Stimulated activated CD8-positive, alpha-beta memory T cell treated with anti-CD3 and anti-CD28 coated beads, Interleukin-15, amount 100 ng/mL, for 1 hour (primary cell): ENCODE measurements around the gene OSCAR.

Source experiments
- DNase-seq: peaks from one replicate; pipeline ENCODE4 v3.0.0-alpha.2; 2020; ENCODE audit warnings: low read depth

OSCAR gene

DNA sequence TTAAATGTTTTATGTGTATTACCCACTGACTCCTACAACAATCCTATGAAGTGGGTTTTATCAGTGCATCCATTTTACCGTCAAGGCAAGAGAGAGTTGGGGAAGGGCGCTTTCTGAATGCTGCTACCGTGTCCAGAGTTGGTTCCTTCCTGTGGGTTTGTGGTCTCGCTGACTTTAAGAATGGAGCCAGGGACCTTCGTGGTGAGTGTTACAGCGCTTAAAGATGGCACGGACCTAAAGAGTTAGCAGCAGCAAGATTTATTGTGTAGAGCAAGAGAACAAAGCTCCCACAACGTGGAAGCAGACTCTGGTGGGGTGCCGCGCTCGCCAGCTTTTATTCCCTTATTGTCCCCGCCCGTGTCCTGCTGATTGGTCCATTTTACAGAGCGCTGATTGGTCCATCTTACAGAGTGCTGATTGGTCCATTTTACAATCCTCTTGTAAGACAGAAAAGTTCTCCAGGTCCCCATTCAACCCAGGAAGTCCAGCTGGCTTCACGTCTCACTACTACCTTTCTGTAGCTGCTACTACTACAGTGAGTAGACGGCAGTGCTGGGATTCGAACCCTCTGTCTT, 6.1 kb downstream of the OSCAR start:
- DNase-seq, result no peak

- DNase-seq, result no peak
Observed at GRCh38 chr19:54084410-54084809, 16.2 kb downstream of the OSCAR start.

GRCh38 chr19:54081032-54081431, 19.6 kb downstream of the OSCAR start, which contains the start of gene TARM1:
TSS of gene TARM1 (minus strand) at chr19:54081365. CDS start at chr19:54081340, 25 bp downstream.
- DNase-seq, result no peak

DNA sequence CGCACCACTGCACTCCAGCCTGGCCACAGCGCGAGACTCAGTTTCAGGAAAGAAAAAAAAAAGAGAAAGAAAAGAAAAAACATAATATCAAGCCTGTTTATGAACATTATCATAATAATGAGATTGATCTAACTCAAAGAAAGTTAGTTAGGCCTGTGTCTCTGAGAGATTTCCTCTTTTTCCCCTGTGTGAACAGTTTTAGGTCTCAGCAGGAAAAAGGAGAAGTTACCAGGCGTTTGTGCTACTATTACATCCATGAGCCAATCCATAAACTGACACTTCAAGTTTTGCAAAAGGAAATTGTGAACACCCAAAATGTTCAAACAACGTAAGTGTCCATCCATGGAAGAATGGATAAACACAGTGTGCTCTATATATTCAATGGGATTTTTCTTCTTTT, 23.3 kb downstream of the OSCAR start:
- no peak for DNase-seq

DNA sequence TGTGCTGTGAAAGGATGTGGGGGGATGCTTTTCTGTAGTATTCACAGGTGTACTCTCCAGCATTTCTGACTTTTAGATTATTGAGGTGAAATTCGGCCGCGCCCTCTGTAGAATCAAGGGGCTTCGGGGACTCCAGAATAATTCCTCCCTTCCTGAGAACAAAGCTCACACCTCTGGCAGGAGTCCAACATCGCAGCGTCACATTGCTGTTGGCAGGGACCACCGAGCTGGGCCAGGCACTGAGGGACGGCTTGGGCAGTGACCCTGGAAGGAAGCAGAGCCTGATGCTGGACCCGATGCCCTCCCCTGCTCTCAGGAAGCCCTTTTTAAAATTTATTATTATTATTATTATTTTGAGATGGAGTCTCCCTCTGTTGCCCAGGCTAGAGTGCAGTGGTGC, 25.8 kb downstream of the OSCAR start:
- DNase-seq, result no peak

DNA sequence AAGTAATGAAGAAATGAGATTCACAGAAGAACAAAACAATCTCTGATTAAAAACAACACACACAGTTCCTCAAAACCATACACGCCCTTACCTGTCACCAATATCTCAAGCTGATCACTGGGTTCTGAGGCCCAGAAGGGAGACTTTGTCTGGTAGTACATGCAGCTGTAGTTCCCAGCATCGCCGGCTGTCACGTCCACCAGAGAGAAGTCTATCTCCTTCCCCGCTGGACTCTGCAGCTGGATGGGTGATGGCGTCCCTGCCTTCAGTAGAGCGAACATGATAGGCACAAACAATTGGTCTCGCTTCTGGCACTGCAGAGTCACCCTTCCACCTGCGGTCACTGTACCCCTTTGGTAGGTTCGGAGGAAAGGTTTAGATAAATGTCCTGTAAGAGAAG, 26.8 kb downstream of the OSCAR start:
- no peak for DNase-seq

DNA sequence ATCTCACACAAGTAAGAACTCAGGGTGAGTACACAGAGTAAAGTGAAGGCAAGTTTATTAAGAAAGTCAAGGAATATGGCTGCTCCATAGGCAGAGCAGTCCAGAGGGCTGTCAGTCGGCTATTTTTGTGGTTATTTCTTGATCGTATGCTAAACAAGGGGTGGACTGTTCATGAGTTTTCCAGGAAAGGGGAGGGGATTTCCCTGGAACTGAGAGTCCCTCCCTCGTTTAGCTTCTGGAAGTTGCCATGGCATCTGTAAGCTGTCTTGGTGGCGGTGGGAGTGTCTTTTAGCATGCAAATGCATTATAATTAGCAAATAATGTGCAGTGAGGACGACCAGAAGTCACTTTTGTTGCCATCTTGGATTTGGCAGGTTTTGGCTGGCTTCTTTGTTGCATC, 31.1 kb downstream of the OSCAR start:
- no peak for DNase-seq

GRCh38 chr19:54063350-54064116, 37.1 kb downstream of the OSCAR start, which contains the start of gene VSTM1:
TSS of gene VSTM1 (minus strand) at chr19:54063897. CDS start at chr19:54063777, 120 bp downstream.
- DNase-seq, result no peak

- no peak for DNase-seq
Observed at GRCh38 chr19:54062643-54063042, 38.0 kb downstream of the OSCAR start.

GRCh38 chr19:54047616-54048015, 53.0 kb downstream of the OSCAR start:
- DNase-seq, result no peak

DNA sequence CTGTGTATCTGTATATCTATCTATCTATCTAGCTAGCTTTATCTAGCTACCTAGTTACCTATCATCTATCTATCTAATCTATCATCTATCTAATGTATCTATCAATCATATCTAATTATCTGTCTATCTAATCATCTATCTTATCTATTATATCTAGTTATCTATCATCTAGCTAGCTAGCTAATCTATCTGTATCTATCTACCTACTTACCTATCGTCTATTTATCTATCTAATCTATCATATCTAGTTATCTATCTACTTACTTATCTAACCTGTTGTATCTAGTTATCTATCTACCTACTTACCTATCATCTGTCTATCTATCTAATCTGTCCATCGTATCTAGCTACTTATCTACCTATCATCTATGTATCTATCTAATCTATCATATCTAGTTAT, 54.8 kb downstream of the OSCAR start:
- no peak for DNase-seq
